ENCODE results near the gene ATF4. TPM values are rescaled to one million over a fixed set of nuclear protein-coding genes. Genes with fewer than 3 reads are reported as not detected.

ATF4 gene
- total and polyA plus RNA-seq, 8 donors, result 155 to 929 (median 419) TPM

DNA sequence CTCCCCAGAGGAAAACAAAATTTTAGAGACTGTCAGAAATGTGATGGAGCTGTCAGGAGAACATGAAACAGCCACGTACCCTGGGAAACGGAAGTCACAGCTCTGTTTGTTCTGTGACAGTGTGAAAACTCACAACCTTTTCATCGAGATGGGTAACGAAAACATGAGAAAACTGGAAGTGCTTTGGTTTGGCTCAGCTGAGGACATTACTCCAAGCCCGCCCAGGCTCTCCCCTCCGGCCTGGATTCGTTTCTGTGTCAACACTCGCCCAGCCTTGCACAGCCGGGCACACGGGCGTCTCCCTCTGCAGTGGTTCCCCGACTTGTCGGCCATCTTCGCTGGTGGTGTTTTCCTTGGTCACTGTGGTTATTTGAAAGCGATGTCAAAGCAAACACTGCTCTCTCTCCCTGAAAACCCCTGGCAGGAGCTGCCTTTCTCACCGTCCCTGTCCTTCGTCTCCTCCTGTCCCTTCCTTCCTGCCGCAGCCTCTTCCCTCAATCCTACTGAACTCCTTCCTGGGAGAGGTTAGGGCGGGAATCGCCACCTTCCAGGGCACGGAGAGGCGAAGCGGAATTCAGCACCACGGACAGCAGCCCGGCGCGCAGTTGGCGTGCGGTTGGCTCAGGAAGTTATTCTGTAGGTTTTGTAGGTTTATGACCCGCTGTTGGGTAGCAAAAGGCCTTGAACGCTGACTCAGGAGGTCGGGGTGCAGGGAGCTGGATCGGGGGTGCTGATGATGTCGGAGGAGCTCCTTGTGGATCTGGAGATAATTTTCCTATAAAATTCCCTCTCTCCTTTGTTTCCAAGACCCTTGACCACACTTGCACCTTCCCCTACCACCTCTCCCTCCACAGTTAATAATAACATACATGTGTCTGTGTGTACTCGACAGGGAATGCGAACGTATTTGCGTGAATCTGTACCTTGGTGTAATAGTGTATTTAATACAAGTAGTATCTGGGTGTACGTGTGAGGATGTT is 25.3 kb downstream of the ATF4 start:
- DNase-seq, result peak in 1 of 2 donors; percentile 88
- no peak overlapping the region for H3K27ac ChIP-seq
- H3K9me3 ChIP-seq, result no peaks in the 10 kb centered on the region
- H3K4me3 ChIP-seq, result no peak overlapping the region
- TF ChIP-seq EP300 (IDR thresholded peaks at IDR 0.05) (no peak), POLR2A (IDR thresholded peaks at IDR 0.05) (no peak), POLR2AphosphoS5 (IDR thresholded peaks at IDR 0.05) (no peak), CTCF (IDR thresholded peaks at IDR 0.05) (no peak)
- peaks cover 0 to 11% (median 6%) of the 10 kb centered on the region in 4 donors for H3K4me1 ChIP-seq
- intact Hi-C loops (cut with DNase I; ENCODE audit: low total_unique reads), result no loop called here
- H3K36me3 ChIP-seq, result no peaks in the 10 kb centered on the region
- peaks cover 0 to 89% (median 42%) of the 10 kb centered on the region in 3 donors for H3K27me3 ChIP-seq
- whole genome bisulfite sequencing, 5 donors, result 26 to 32% (median 30%) methylated on average over 39 of the region's 39 CpGs

GRCh38 chr22:39546889-39547586 is 26.7 kb downstream of the ATF4 start:
- no peaks in the 10 kb centered on the region for H3K9me3 ChIP-seq
- DNase-seq, result peak in 1 of 2 donors; percentile 22
- WGBS, 5 donors, result 32 to 47% (median 38%) methylated on average over 5 of the region's 5 CpGs
- H3K4me1 ChIP-seq, result peaks cover 0 to 11% (median 6%) of the 10 kb centered on the region in 4 donors
- H3K27ac ChIP-seq, result no peak overlapping the region
- H3K36me3 ChIP-seq, result no peaks in the 10 kb centered on the region
- peaks cover 0 to 99% (median 49%) of the 10 kb centered on the region in 3 donors for H3K27me3 ChIP-seq
- intact Hi-C loops (cut with DNase I; ENCODE audit: low total_unique reads), result no loop called here
- no peak overlapping the region for H3K4me3 ChIP-seq
- TF ChIP-seq EP300 (IDR thresholded peaks at IDR 0.05), result no peak
- TF ChIP-seq CTCF (IDR thresholded peaks at IDR 0.05), result no peak
- no peak for TF ChIP-seq POLR2AphosphoS5 (IDR thresholded peaks at IDR 0.05)
- no peak for TF ChIP-seq POLR2A (IDR thresholded peaks at IDR 0.05)

DNA sequence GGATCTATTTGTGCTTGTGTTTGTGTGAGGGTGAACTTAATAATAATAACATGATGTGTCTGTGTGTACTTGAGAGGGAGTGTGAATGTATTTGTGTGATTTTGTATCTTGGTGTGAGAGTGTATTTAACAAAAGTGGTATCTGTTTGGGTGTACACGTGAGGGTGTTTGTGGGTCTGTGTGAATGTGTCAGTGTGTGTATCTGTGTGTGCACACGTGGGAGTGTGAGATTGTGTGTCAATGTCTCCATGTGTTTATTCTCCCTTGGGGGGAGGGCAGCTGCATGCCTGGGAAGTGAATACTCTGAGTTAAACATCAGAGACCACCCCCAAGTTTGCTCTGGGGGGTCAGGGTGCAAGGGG is 27.2 kb downstream of the ATF4 start:
- 22 to 44% (median 30%) methylated on average over 2 of the region's 2 CpGs for WGBS, 5 donors
- no peaks in the 10 kb centered on the region for H3K9me3 ChIP-seq
- intact Hi-C loops (cut with DNase I; ENCODE audit: low total_unique reads), result no loop called here
- no peak overlapping the region for H3K27ac ChIP-seq
- H3K27me3 ChIP-seq, result peaks cover 0 to 99% (median 49%) of the 10 kb centered on the region in 3 donors
- TF ChIP-seq CTCF (IDR thresholded peaks at IDR 0.05), result no peak
- no peak for TF ChIP-seq POLR2AphosphoS5 (IDR thresholded peaks at IDR 0.05)
- no peak for TF ChIP-seq EP300 (IDR thresholded peaks at IDR 0.05)
- TF ChIP-seq POLR2A (IDR thresholded peaks at IDR 0.05), result no peak
- H3K4me3 ChIP-seq, result no peak overlapping the region
- no peak for DNase-seq
- H3K36me3 ChIP-seq, result no peaks in the 10 kb centered on the region
- peaks cover 0 to 11% (median 6%) of the 10 kb centered on the region in 4 donors for H3K4me1 ChIP-seq

GRCh38 chr22:39553429-39553828 is 33.1 kb downstream of the ATF4 start:
- 63 to 100% (median 71%) methylated on average over 2 to 3 of the region's 3 CpGs for WGBS, 5 donors

More at GRCh38 chr22:39553429-39553828, 33.1 kb downstream of the ATF4 start:
- no peak overlapping the region for H3K4me3 ChIP-seq
- no peak overlapping the region for H3K27ac ChIP-seq
- peaks cover 11 to 15% (median 12%) of the 10 kb centered on the region in 4 donors for H3K4me1 ChIP-seq
- intact Hi-C loops (cut with DNase I; ENCODE audit: low total_unique reads), result no loop called here
- peaks cover 13 to 84% (median 51%) of the 10 kb centered on the region in 3 donors for H3K27me3 ChIP-seq
- H3K36me3 ChIP-seq, result no peaks in the 10 kb centered on the region
- H3K9me3 ChIP-seq, result no peaks in the 10 kb centered on the region
- TF ChIP-seq POLR2AphosphoS5 (IDR thresholded peaks at IDR 0.05) (no peak), EP300 (IDR thresholded peaks at IDR 0.05) (no peak), POLR2A (IDR thresholded peaks at IDR 0.05) (no peak), CTCF (IDR thresholded peaks at IDR 0.05) (no peak)
- no peak for DNase-seq

All from stomach (tissue), 9 donors.